NOMO-1 treated with DMSO at 0.1 percent for 48 hours (cell line): ENCODE data around the gene GTF2H3.
"Not testable (repeated sequence)": the region's sequence is repeated elsewhere in the genome, so short reads cannot be mapped to it uniquely, and the experiment has no call there.

Source experiments
- DNase-seq: peaks from one replicate; lab custom pipeline; 2025; ENCODE audit not compliant: unreplicated experiment; lab: John Stamatoyannopoulos, UW

GTF2H3 gene

DNA sequence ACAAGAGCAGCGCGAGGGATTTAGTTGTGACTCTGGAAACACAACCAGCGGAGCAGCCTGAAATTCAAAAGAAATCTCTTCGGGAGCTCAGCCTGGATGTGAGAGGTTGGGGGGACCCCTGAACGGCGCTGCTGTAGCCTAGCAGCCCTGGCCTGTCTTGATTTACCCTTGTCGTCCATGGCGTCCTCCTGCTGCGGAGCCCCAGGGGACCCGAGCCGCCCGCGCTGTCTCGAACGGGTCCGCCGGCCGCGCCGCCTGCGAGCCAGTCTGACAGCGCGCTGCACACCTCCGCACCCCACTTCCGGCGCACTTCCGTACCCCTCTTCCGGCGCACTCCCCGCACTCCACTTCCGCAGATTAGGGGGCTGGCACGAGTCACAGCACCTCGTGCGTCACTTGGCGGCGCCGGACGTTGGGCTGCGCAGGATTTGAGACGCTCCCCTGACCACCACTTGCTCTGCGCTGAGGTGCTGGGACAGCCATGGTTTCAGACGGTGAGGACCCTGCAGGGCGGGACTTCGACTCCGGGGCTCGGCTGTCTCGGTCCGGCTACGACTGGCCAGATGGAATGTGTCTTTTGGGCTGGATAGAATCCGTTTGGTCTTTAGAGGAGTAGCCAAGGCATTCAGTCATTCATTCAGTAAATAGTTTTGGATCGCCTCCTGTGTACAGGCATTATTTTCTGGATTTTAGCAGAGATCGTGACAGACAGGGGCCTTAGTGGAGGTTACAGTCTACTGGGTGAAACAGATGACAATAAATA lies at the start of gene GTF2H3, which contains the start of gene EIF2B1:
Gene GTF2H3, plus strand, starts transcription at position 451 of the 763 bp plus-strand sequence. Its CDS starts 31 bp downstream, at position 482.
Gene EIF2B1, minus strand, starts transcription at position 308 of the 763 bp plus-strand sequence. Its CDS starts 129 bp downstream, at position 179.
- DNase-seq: peak; percentile 96

DNA sequence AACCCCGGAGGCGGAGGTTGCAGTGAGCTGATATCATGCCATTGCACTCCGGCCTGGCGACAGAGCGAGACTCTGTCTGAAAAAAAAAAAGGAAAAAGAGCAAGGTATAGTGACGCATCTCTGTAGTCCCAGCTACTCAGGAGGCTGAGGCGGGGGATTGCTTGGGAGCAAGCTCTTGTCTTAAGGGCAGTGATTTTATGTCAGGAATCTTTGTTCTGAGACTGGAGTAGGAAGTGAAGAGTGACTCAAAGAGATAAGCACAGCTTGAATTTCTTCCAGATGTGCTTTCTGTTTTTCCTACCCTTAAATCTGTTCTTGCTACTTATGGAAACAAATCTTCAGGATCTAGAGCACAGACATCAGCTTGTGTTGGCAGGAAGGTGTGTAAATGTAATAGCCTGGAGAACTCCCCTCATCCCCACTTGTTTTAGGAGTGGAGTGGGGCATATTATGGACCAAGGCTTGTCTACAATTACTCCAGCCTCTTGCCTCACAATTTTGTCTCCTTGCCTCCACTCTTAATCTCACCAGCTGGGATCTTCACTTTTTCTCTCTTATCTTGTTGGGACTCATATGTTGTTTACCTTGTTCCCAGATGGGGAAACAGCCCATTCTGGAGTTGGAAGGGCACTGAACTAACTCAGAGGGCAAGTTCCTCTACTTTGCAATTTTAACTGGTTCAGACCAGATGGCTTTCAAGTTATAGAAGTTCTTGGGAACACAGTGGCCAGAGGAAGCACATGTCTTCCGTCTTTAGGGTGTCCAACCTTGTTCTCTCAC lies 41.7 kb upstream of the GTF2H3 start:
- DNase-seq: no peak

DNA sequence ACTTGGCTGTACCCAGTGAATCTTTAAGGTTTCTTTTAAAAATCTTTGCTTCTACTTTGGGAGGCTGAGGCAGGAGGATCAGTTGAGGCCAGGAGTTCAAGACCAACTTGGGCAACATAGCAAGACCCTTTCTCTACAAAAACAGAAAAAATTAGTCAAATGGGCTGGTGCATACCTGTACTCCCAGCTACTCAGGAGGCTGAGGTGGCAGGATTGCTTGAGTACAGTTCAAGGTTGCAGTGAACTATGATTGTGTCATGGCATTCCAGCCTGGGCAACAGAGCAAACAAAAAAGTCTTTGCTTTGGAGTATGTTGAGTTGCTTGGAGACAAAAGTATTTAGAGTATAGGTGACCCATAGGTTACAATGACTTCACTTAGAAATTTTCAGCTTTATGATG lies 37.9 kb upstream of the GTF2H3 start:
- no peak for DNase-seq

DNA sequence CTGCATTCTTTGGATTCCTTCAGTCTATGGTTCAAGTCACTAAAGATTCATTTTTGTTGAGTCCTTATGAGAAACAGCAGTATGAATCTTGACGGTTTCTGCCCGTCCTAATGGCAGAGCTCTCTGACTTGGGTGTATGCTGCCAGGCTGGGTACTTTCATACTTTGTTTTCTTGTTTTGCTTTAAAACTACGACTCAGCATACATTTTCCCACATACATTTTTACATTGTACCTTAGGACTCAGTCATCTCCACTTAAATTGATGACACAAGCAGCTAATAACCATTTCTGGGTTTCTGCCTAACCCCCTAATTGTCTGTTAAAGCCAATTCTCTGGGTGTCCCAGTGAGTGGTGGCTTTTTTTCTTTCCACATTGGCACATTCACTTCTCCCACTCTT lies 36.5 kb upstream of the GTF2H3 start:
- DNase-seq: no peak

DNA sequence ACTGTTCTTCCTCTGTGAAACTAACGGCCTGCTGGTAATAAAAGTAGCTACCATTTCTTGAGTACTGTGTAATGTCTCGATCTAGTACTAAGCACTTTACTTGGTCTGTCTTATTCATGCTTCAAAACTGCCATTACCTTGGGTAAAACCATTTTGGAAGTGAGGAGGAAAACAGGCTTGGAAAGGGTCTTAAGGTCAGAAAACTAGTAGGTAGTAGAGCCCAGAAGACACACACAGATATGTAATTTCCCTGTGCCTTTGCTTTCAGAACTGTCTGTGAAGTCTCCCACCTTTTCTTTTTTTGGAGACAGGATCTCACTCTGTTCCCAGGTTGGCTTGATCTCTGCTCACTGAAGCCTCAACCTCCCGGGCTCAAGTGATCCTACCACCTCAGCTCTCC lies 35.1 kb upstream of the GTF2H3 start:
- DNase-seq: no peak

DNA sequence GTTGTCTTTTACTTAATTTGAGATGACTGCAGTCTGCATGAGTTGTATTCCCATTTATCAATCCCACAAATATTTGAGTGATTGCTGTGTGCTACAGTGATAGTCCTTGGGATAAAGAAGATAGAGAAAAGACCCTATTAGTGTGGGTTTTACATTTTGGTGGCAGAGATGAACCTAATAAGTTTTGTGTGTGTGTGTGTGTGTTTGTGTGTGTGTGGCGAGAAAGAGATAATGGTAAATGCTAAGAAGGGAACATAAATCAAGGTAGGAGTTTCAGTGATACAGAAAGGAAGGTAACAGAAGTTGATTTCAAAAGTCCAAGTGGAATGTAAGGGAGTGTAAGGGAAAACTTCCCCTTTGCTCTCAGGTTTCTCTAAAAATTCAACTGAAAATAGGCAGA lies 34.3 kb upstream of the GTF2H3 start:
- no peak for DNase-seq

DNA sequence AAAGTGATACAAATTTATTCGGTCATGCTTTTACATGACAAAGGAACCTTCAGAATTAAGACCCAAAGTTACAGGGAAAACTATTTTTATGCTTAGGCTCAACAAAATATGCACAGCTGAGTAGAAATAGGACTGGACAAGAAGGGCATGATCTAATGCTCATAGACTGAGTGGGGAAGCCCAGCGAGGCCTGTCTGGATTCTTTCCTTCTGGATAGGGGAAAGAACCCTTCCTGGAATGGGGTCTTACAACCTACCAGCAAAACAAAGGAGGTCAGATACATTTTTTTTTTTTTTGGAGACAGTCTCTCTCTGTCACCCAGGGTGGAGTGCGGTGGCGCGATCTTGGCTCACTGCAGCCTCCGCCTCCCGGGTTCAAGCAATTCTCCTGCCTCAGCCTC lies 33.9 kb upstream of the GTF2H3 start:
- no peak for DNase-seq

DNA sequence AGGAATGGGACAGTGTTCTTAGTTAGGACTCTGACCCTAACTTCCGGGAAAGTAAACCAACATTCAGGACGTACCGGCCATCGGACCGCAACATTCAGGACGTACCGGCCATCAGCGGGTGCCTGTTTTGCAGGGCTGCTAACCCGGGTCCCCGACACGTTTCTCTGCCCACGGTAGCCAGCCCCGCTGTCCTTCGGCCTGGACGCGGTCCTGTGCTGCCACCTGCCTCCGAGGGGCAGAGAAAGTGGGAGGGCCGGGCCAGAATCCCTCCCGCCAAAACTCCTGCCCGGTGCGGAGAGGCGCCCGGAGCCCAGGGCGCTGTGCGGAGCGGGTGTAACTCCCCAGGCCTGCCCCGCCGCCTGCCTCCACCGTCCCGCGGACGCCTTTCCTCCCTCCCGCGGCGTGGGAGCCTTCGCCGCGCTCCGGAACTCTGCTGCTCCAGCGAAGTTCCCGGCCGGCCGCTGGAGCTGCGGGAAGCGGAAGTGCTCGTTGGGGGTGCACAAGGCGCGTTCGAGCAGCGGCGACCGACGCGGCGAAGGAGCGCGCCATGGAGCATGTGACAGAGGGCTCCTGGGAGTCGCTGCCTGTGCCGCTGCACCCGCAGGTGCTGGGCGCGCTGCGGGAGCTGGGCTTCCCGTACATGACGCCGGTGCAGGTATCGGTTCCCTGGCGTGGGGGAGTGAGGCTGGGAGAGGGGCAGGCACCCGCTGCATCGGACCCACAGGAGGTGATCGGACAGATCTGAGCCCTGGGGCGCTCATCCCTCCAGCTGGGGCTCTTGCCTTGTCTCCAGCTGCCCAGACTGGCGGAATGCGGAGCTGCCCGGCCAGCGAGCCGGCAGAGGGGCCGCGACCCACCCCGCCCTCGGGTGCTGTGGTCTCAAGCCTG lies 31.8 kb upstream of the GTF2H3 start, which contains the start of gene DDX55:
Gene DDX55, plus strand, starts transcription at position 498 of the 888 bp plus-strand sequence. Its CDS starts 50 bp downstream, at position 548.
- DNase-seq: peak; percentile 76

DNA sequence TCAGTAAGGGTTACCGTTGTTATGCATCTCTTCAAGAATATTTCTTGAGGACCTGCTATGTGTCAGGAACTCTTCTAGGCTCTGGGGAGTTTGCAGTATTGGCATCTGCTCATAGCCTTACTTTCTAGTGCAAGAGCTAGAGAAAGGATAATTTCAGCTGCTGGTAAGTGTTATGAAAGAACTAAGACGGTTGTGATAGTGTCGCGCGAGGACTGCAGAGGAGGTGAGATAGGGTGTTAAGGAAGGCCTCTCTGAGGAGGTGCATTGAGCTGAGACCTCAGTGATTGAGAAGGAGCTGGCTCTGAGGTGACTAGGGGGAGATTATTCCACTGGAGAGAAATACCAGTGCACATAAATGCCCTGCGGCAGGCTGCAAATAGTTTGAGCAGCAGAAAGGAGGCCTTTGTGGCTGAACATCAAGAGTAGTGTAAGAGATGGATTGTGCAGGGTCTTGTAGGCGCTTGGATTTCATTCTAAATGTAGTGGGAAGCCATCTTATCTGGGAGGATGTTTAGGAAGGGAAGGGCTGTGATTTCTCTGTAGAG lies 30.9 kb upstream of the GTF2H3 start:
- peak; percentile 57 for DNase-seq

DNA sequence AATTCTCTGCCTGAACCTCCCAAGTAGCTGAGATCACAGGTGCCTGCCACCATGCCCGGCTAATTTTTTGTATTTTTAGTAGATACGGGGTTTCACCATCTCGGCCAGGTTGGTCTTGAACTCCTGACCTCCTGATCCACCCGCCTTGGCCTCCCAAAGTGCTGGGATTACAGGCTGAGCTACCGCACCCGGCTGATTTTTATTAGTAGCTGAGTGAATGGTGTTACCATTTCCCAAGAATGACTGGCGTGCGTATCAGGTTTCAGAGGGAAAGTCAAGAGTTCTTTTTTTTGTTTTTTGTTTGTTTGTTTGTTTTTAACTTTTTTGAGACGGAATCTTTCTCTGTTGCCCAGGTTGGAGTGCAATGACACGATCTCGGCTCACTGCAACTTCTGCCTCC lies 30.1 kb upstream of the GTF2H3 start:
- not testable (repeated sequence) for DNase-seq

DNA sequence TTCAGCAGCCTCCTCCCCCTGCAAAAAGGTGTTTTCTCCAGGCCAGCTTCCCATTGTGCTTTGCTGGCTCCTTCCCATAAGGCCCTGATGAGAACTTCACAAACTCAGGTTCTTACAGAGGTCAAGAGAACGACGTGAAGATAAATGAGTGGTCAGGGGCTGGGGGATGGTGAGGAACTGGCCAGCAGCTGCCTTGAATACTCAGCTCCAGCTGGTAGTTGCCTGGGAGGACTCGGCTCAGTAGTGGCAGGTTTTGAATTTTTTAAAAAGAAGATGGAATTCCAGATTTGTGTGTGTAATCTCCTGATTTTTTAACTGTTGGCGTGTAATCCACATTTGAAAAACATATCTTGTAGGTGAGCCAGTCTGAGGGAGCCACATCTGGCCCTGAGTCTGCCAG lies 25.9 kb upstream of the GTF2H3 start:
- DNase-seq: no peak

DNA sequence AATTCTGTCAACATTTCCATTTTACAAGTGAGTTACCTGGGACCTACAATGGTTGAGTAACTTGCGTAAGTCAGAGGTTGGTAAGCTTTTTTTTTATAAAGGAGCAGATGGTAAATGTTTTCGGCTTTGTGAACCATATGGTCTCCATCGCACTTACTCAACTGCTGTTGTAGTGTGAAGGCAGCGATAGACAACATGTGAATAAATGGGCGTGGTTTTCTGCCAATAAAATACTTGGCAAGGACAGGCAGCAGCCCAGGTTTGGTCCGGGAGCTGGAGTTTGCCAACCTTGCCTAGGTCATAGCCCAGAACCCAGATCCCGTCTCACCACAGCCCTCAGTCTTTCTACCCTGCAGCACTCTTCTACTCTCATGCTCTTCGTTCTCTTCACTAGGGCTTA lies 25.4 kb upstream of the GTF2H3 start:
- DNase-seq: no peak

DNA sequence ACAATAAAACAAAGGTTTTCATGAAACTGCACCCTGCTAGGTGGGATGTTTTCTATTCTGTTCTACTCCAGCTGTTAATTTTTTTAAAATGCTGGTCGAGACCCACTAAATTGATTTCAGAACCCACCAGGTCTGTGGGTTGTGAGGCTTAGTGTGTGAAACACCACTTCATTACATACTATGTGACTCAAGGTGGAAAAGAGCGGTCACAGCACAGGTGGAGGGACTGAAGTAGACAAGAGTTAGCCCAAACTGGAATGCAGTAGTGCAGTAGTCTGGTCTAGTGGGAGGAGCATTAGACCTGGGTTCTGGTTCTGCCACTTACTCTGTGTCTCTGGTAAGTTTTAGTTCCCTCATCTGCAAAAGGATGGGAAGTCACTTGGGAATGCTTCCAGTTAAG lies 19.5 kb upstream of the GTF2H3 start:
- no peak for DNase-seq

DNA sequence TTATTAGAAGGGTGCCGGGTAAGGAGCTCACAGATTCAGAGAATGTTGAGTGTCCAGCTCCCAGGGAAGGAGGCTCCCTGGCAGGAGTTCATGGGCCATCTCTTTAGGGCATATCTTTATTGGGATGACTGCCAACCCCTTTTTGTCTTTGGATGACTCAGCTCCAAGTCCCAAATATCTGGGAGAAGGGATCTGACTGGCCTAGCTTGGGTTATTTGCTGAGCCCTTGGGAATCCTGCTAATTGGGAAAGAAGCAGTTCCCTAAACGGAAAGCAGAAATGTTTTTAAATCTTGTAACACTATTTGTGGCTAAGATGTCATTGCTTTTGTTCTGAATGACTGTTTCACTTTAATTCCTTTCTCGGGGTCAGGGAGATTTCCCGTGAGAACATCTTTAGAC lies 19.1 kb upstream of the GTF2H3 start:
- DNase-seq: no peak

DNA sequence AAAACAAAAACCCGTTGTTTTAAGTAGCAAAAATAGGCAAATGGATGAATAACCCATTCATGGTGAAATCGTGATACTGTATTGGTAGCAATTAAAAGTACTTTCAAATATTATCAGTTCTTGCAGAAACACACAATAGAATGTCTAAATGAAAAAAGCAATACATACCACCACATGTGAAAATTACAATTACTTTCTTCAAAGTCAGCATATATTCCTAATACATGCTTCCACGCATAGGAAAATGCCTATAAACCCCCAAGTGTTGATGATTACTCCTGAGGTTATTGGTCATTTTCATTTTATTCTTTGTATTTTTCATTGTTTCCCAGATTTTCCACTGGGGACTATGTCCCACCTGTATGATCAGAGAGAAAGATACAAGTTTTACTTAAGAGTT lies 16.5 kb upstream of the GTF2H3 start:
- DNase-seq: no peak

DNA sequence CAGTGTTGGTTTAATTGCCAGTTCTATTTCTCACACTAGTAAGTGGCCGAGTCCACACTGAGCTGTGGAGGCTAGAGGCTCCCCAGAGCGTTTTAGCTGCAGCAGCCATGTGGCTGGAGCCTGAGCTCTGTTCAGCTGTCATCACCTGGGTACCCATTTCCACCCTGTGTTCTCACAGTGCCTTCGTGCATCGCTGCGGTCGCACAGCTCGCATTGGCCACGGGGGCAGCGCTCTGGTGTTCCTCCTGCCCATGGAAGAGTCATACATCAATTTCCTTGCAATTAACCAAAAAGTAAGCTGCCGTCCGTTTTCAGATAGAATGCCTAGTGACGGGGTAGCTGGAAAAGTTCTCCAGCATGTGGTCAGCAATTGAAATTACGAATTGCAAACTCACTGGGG lies 16.0 kb upstream of the GTF2H3 start:
- DNase-seq: no peak

DNA sequence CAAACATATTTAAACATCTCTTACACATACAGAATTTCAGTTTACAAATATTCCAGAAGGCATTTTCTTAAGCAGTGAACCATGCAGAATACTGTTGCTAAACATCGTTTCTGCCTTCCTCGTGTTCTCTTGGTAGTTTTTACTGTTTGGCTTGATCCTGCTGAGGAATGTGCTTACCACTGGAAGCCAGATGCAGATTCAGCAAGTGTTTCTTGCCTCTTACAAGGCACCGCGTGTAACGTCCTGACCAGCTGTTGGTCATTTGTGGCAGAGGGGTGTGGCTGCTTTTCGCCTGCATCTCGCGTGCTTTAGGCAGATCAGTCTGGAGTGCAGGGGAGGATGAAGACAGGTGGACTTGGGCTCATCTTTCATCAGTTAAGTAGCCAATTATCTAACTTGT lies 12.5 kb upstream of the GTF2H3 start:
- DNase-seq: no peak

DNA sequence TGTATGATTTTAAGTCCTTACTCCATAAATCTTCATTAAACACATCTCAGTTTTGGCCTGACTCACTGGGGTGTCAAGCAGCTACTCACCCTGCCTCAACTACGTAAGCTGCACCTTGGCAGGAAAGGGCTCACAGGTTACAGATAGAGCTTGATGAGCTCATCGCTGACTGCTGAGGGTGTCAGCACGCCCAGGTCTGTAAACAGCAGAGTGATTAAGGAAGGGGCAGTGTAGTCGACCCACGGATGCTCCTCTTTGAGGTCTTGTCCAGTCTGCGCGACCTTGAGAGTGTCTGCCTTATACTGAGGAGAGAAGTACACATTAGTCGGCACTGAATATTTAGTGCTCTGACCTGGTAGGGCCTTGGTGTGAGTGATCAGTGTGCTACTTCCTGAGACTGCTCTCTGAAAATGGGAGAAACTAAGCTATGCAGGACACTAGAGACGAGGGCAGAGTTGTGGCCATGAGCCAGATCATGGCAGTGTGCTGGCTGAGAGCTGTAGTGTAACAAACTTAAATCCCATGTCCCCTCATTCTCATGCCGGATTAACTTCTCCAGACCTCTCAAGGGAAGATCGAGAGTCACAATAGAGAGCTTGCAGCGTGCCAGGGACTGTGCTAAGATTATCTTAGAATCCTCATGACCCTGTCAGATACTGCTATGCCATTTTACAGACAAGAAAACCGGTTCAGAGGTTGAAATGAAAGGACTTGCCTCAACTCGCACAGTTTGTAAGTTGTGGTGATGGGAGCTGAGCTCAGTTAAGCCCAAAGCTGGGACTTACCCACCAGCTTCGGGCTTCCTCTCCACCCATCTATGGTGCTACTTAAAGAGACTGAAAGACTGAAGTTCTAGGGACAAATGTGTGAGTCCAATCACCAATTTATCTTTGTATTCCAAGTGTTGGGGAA lies 11.8 kb upstream of the GTF2H3 start:
- no peak for DNase-seq

DNA sequence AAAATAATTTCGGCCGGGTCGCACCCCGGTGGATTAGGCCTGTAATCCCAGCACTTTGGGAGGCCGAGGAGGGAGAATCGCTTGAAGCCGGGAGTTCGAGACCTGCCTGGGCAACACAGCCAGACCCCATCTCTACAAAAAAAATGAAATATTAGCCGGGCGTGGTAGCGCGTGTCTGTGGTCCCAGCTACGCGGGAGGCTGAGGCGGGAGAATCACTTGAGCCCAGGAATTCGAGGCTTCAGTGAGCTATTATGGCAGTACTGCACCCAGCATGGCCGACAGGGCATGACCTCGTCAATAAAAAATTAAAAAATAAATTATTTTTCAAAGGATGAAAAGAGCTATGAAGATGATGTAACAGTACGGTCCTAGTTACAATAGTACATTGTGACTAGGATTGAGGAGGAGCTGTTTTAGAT lies 523 bp downstream of the GTF2H3 start:
- peak; percentile 5 for DNase-seq

DNA sequence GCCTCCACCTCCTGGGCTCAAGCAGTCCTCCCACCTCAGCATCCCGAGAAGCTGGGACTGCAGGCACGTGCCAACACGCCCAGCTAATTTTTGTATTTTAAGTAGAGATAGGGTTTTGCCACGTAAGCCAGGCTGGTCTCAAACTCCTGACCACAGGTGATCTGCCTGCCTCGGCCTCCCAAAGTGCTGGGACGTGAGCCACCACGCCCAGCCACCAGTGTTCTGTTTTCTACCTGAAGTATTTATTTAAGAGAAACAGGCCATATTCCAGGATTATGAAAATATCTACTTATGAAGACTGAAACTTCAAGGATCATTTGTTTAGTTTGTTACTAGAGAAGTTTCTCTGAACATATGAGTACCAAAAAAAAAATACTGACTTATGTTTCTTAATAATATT lies 10.3 kb downstream of the GTF2H3 start:
- no peak for DNase-seq
